CD4-positive, CD25-positive, alpha-beta regulatory T cell (primary cell): ENCODE measurements around the gene PRF1. TPM values are rescaled to one million over a fixed set of nuclear protein-coding genes. Genes with fewer than 3 reads are reported as not detected.
A peak's percentile ranks its signal among the peaks of the same experiment; 100 is the strongest.

Experiments
- ATAC-seq, 2 donors: fragments of 150-1000 bp; cut with Tn5 transposase; one replicate each; pipeline ENCODE4 v1.10.0; 2021; ENCODE audit warnings: low read depth in 2 of 2, moderate number of reproducible peaks in 2 of 2, moderate library complexity in 1 of 2
- DNase-seq, 3 donors: peaks; one replicate each; pipeline versions ENCODE4 v3.0.0 to v3.0.0-alpha.2; 2012 to 2022; ENCODE audit warnings: mixed read lengths in 1 of 3
- H3K27ac ChIP-seq: one replicate; pipeline ENCODE4 v1.7.0; 2013; ENCODE audit warnings: mild to moderate bottlenecking, low read length; ENCODE audit not compliant: insufficient read depth, poor library complexity, severe bottlenecking
- H3K27me3 ChIP-seq: one replicate; pipeline ENCODE4 v1.7.0; 2013; ENCODE audit warnings: low read length; ENCODE audit not compliant: control insufficient read depth, insufficient read depth
- H3K36me3 ChIP-seq: one replicate; pipeline ENCODE4 v1.7.0; 2013; ENCODE audit warnings: mild to moderate bottlenecking, low read length, moderate library complexity; ENCODE audit not compliant: control insufficient read depth, insufficient read depth
- H3K4me1 ChIP-seq: 2 replicates; pipeline ENCODE4 v1.7.0; 2013; ENCODE audit warnings: mild to moderate bottlenecking, low read length; ENCODE audit not compliant: insufficient read depth, control insufficient read depth, poor library complexity, severe bottlenecking
- H3K4me3 ChIP-seq: one replicate; pipeline ENCODE4 v1.7.0; 2013; ENCODE audit warnings: low read depth, mild to moderate bottlenecking, low read length, moderate library complexity
- H3K9me3 ChIP-seq, 2 experiments: 1 replicate in 1 of 2; 2 replicates in 1 of 2; pipeline ENCODE4 v1.7.0; 2013; ENCODE audit warnings: low read length in 2 of 2, mild to moderate bottlenecking in 1 of 2, moderate library complexity in 1 of 2; ENCODE audit not compliant: control insufficient read depth in 2 of 2
- H3K27ac Mint-ChIP-seq, 3 donors: one replicate each; pipeline ENCODE4 v1.8.0; 2020 to 2022; ENCODE audit warnings: mild to moderate bottlenecking in 3 of 3, mixed read lengths in 3 of 3, moderate library complexity in 2 of 3
- H3K27me3 Mint-ChIP-seq: one replicate; pipeline ENCODE4 v1.8.0; 2022; ENCODE audit warnings: mild to moderate bottlenecking, mixed read lengths
- H3K36me3 Mint-ChIP-seq: one replicate; pipeline ENCODE4 v1.8.0; 2020; ENCODE audit warnings: mixed read lengths
- H3K4me1 Mint-ChIP-seq, 4 donors: one replicate each; pipeline ENCODE4 v1.8.0; 2020 to 2022; ENCODE audit warnings: mixed read lengths in 4 of 4, mild to moderate bottlenecking in 1 of 4
- H3K4me3 Mint-ChIP-seq, 4 donors: one replicate each; pipeline ENCODE4 v1.8.0; 2020 to 2022; ENCODE audit warnings: mild to moderate bottlenecking in 4 of 4, mixed read lengths in 4 of 4, moderate library complexity in 3 of 4
- H3K9me3 Mint-ChIP-seq, 7 donors: one replicate each; pipeline ENCODE4 v1.8.0; 2020 to 2022; ENCODE audit warnings: mixed read lengths in 7 of 7, mild to moderate bottlenecking in 3 of 7, moderate library complexity in 2 of 7
- polyA plus RNA-seq, 4 donors: library from polyadenylated mRNA; unstranded; fragments of 300-500 nt; fragmentation: Illumina TruSeq; gene quantifications; one replicate each; pipeline ENCODE4 v1.2.3, GENCODE V29; 2021
- total RNA-seq: library from RNA; stranded (reverse); gene quantifications from one replicate; pipeline ENCODE4 v1.2.3, GENCODE V29; 2022

The PRF1 gene
- total and polyA plus RNA-seq, 5 donors from 2014 or later: 32.4 to 187 (median 139) TPM

DNA sequence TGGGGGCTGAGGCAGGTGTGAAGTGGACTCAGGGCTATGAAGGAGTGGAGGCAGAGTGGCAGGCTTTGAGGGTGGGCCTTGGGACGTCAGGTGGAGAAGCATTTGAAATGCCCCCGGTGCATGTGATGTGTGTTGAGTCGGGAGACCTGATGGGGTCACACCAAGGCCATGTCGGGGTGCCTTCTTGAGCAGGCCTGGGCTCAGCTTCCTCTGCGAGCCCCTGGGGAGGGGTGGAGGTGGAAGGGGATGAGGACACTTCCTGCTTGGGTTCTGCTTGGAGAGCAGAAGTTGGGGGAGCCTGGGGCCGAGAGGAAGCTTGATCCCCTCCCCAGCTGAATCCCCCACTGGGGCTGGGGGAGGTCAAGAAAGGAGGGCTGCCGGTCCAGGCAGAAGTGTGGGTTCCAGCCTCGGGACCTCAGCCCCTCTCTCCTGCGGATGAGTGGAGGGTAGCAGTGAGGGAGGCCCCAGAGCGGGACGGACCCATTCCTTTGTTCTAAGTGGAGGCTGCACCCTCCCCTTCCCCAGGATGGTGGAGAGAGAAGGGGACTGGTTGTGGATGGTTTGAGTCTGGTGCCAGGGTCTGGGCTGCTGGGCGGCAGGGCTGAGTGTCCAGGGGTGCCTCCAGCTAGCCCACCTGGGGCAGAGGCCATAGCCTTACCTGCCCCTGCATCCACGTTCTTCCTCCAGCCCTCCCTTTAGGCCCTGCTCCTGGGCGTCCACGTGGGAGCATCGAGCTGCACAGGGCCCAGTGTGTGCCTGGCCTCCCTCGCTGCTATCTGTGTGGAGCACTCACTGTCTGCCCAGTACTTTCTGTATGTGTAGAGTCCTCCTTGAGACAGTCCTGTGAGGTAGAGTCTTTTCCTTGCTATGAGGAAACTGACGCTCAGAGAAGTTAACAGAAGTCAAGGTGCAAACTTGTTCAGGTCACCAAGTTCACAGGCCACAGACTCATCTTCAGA, 36.7 kb downstream of the PRF1 start:
- Mint-ChIP-seq H3K9me3 (no peaks in the 10 kb centered on the region), H3K27me3 (no peaks in the 10 kb centered on the region), H3K4me3 (no peak overlapping the region), H3K36me3 (no peaks in the 10 kb centered on the region), H3K27ac (no peak overlapping the region), H3K4me1 (peaks cover 0 to 12% (median 0%) of the 10 kb centered on the region in 4 donors)
- no peaks in the 10 kb centered on the region for H3K4me1 ChIP-seq
- H3K27me3 ChIP-seq: no peaks in the 10 kb centered on the region
- H3K9me3 ChIP-seq: no peaks in the 10 kb centered on the region
- no peaks in the 10 kb centered on the region for H3K36me3 ChIP-seq
- ATAC-seq: no peak
- no peak for DNase-seq
- no peak overlapping the region for H3K4me3 ChIP-seq
- H3K27ac ChIP-seq: no peak overlapping the region

DNA sequence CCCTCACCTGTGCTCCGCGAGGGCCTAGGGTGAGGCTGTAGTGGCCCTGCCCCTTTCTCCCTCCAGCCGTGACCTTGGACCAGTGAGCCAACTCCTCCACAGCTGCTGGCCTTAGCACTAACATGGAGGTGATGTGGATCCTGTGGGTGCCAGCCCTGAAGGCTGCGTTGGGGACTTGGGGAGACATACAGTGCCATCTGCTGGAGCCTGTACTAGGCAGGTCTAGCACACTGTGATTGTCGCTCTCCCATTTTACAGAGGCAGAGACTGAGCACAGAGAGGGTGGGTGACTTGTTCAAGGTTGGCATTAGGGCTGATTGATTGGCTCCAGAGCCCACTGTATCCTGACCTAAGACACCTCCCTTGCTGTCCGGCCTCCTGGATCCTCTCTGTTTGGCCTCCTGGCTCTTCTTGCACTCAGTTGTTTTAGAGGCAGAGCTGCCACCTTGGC, 37.6 kb downstream of the PRF1 start:
- Histone ChIP-seq H3K27ac (no peak overlapping the region), H3K4me3 (no peak overlapping the region), H3K27me3 (no peaks in the 10 kb centered on the region), H3K9me3 (no peaks in the 10 kb centered on the region), H3K4me1 (no peaks in the 10 kb centered on the region), H3K36me3 (no peaks in the 10 kb centered on the region)
- Mint-ChIP-seq H3K27ac (no peak overlapping the region), H3K36me3 (no peaks in the 10 kb centered on the region), H3K4me1 (peaks cover 0 to 10% (median 0%) of the 10 kb centered on the region in 4 donors), H3K9me3 (no peaks in the 10 kb centered on the region), H3K4me3 (no peak overlapping the region), H3K27me3 (no peaks in the 10 kb centered on the region)
- ATAC-seq (no peak), DNase-seq (peak in 1 of 3 donors; percentile 44)

DNA sequence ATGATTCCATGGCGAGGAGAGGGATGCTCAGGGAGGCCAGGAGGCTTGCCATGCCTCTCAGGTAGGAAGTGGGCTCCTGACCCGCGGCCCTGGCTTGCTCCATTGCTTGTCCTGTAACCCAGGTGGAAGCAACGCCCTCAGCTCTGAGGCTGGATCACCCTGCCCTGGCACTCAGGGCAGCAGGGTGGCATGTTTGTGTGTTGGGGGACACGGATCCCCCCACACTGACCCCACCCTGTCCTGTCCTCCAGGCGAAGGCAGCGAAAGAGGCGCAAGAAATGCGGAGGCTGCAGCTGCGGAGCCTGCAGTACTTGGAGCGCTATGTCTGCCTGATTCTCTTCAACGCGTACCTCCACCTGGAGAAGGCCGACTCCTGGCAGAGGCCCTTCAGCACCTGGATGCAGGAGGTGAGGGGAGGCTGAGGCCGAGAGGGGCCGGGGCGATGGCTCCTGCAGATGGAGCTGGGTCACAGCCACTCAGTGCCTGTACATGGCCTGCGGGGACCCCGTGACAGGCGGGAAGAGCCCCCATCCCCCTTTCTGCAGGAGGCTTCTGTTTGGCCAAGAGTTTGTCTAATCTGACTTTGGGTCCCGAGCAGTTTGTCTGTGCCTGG, 38.3 kb downstream of the PRF1 start:
- no peak for DNase-seq
- no peak overlapping the region for H3K27ac ChIP-seq
- H3K27me3 ChIP-seq: no peaks in the 10 kb centered on the region
- no peaks in the 10 kb centered on the region for H3K4me1 ChIP-seq
- Mint-ChIP-seq H3K27me3 (peaks cover 7% of the 10 kb centered on the region), H3K9me3 (no peaks in the 10 kb centered on the region), H3K4me1 (peaks cover 4 to 10% (median 4%) of the 10 kb centered on the region in 4 donors), H3K36me3 (no peaks in the 10 kb centered on the region), H3K27ac (peak overlapping the region in 1 of 3 donors; percentile 66), H3K4me3 (no peak overlapping the region)
- H3K4me3 ChIP-seq: no peak overlapping the region
- no peaks in the 10 kb centered on the region for H3K36me3 ChIP-seq
- ATAC-seq: no peak
- H3K9me3 ChIP-seq: no peaks in the 10 kb centered on the region

GRCh38 chr10:70563230-70563629, 39.3 kb downstream of the PRF1 start:
- Mint-ChIP-seq H3K27ac (peak overlapping the region in 2 of 3 donors; percentile 70 to 87), H3K9me3 (no peaks in the 10 kb centered on the region), H3K36me3 (no peaks in the 10 kb centered on the region), H3K4me3 (no peak overlapping the region), H3K27me3 (peaks cover 7% of the 10 kb centered on the region), H3K4me1 (peaks cover 4 to 17% (median 11%) of the 10 kb centered on the region in 4 donors)
- Histone ChIP-seq H3K9me3 (no peaks in the 10 kb centered on the region), H3K27me3 (no peaks in the 10 kb centered on the region), H3K4me1 (peaks cover 3% of the 10 kb centered on the region), H3K27ac (no peak overlapping the region), H3K36me3 (no peaks in the 10 kb centered on the region), H3K4me3 (no peak overlapping the region)
- DNase-seq (no peak), ATAC-seq (no peak)

GRCh38 chr10:70562036-70562755, 40.3 kb downstream of the PRF1 start:
- no peaks in the 10 kb centered on the region for H3K9me3 Mint-ChIP-seq
- DNase-seq: no peak
- H3K36me3 Mint-ChIP-seq: no peaks in the 10 kb centered on the region
- no peak overlapping the region for H3K4me3 Mint-ChIP-seq
- Histone ChIP-seq H3K27me3 (no peaks in the 10 kb centered on the region), H3K4me1 (peaks cover 3% of the 10 kb centered on the region), H3K4me3 (no peak overlapping the region), H3K27ac (no peak overlapping the region), H3K9me3 (no peaks in the 10 kb centered on the region), H3K36me3 (no peaks in the 10 kb centered on the region)
- ATAC-seq: no peak
- H3K4me1 Mint-ChIP-seq: peaks cover 4 to 17% (median 11%) of the 10 kb centered on the region in 4 donors
- H3K27ac Mint-ChIP-seq: no peak overlapping the region
- peaks cover 7% of the 10 kb centered on the region for H3K27me3 Mint-ChIP-seq

DNA sequence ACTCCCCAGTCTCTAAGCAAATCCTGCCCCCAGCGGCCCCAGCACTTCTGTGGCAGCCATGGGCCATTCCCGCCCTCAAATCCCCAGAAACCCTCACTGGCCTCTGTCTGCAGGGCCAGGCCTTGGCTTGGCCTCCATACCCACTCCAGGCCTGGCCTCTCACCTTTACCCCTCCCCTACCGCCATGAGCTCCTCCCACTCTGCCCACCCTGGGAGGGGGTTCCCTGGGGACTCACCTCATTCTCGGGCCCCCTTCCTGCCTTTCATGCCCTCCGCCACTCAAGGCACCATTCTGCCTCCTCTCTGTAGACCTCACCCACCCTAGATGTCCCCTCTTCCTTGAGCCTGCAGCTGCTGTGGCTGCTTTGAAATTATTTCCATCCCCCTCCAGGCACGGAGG, 41.0 kb downstream of the PRF1 start:
- Histone ChIP-seq H3K36me3 (no peaks in the 10 kb centered on the region), H3K4me3 (no peak overlapping the region), H3K27ac (no peak overlapping the region), H3K9me3 (no peaks in the 10 kb centered on the region), H3K27me3 (no peaks in the 10 kb centered on the region), H3K4me1 (peaks cover 3% of the 10 kb centered on the region)
- H3K4me3 Mint-ChIP-seq: no peak overlapping the region
- peaks cover 4 to 17% (median 11%) of the 10 kb centered on the region in 4 donors for H3K4me1 Mint-ChIP-seq
- H3K27ac Mint-ChIP-seq: no peak overlapping the region
- H3K36me3 Mint-ChIP-seq: no peaks in the 10 kb centered on the region
- no peaks in the 10 kb centered on the region for H3K9me3 Mint-ChIP-seq
- peaks cover 7% of the 10 kb centered on the region for H3K27me3 Mint-ChIP-seq
- no peak for ATAC-seq
- DNase-seq: no peak

DNA sequence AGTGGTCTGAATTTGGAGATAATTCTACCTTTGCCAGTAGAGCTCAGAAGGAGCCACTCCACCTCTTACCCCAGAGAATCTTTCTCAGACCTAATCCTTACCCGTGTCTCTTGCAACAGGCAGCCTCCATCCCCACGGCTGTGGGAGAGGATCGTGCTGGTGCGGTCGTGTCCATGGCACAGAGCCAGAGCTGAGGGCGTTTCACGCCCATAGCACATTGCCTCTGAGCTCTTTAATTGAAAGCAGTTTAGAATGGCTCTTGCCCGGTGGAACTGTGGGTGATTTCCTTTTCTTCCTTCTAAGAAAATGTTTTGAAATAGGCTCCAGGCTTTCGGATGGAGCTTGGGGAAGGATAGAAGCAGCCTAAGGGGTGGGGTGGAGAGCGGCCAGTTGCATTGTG, 41.5 kb downstream of the PRF1 start:
- no peak overlapping the region for H3K27ac ChIP-seq
- Mint-ChIP-seq H3K9me3 (no peaks in the 10 kb centered on the region), H3K4me1 (peaks cover 4 to 17% (median 11%) of the 10 kb centered on the region in 4 donors), H3K27ac (no peak overlapping the region), H3K4me3 (no peak overlapping the region), H3K27me3 (peaks cover 7% of the 10 kb centered on the region), H3K36me3 (no peaks in the 10 kb centered on the region)
- peaks cover 3% of the 10 kb centered on the region for H3K4me1 ChIP-seq
- no peak for ATAC-seq
- H3K9me3 ChIP-seq: no peaks in the 10 kb centered on the region
- no peak overlapping the region for H3K4me3 ChIP-seq
- no peak for DNase-seq
- no peaks in the 10 kb centered on the region for H3K27me3 ChIP-seq
- no peaks in the 10 kb centered on the region for H3K36me3 ChIP-seq
